ENCODE results near the gene KCNH8. TPM values are rescaled to one million over a fixed set of nuclear protein-coding genes. Genes with fewer than 3 reads are reported as not detected.

Gene KCNH8
- total RNA-seq, 1 experiment from 2014 or later = 3.7 TPM

DNA sequence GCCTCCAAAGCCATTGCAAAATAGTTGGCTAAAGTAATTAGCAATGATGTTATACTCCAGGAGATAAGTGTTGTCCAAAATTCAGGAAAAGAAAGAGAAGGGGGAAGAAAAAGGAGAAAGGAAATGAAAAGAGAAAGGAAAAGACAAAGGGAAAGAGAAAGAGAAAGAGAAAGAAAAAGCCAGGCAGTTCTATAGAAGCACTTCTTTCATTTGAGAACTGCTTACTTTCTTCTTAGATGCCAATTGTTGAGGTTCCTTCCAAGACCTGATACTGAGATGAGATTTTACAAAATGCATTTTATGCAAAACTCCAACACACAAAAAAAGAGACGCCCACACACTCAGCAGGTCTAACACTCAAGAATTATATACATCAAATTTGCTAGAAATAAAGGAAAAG, 298.4 kb downstream of the KCNH8 start:
- WGBS (ENCODE audit: extremely low coverage, insufficient read length, low lambda C conversion rate) = no CpG with 5 or more reads among the region's 1 CpG
- peak overlapping the region in 2 of 3 experiments; percentile 35 to 76; a peak in 3 of 7 replicates for H3K27ac Mint-ChIP-seq

More for the DNA sequence above, 298.4 kb downstream of the KCNH8 start:
- no peak overlapping the region for H2BK20ac ChIP-seq (ENCODE audit: low read depth, low read length, poor library complexity, severe bottlenecking)
- H3K27me3 ChIP-seq (ENCODE audit: insufficient read depth, low read length) = no peaks in the 10 kb centered on the region
- H3K4me1 Mint-ChIP-seq = peaks cover 10 to 12% of the 10 kb centered on the region in 2 experiments
- H3K79me2 ChIP-seq (ENCODE audit: insufficient read depth, low read length) = no peaks in the 10 kb centered on the region
- no peak overlapping the region for H3K27ac ChIP-seq (ENCODE audit: insufficient read length, low read depth, low read length)
- H3K23me2 ChIP-seq (ENCODE audit: insufficient read length, low read depth, low read length, poor library complexity, severe bottlenecking) = no peaks in the 10 kb centered on the region
- no peak overlapping the region for H4K8ac ChIP-seq (replicated peaks; ENCODE audit: insufficient read length, low read depth, low read length)
- H3K9me3 ChIP-seq (ENCODE audit: control insufficient read depth, low read depth, low read length) = no peaks in the 10 kb centered on the region
- H2AFZ ChIP-seq (ENCODE audit: low read length) = no peak overlapping the region
- H4K91ac ChIP-seq (ENCODE audit: insufficient read length, low read depth, low read length) = no peak overlapping the region
- H2AK5ac ChIP-seq (ENCODE audit: insufficient read length, low read length) = no peak overlapping the region
- no peak overlapping the region for H3K23ac ChIP-seq (ENCODE audit: insufficient read length, low read depth, low read length)
- no peak overlapping the region for H3K4me2 ChIP-seq (ENCODE audit: insufficient read depth, insufficient read length, low read length)
- no peaks in the 10 kb centered on the region for H3K27me3 Mint-ChIP-seq (ENCODE audit: low read depth)
- no peak overlapping the region for H2BK12ac ChIP-seq (ENCODE audit: insufficient read length, low read depth, low read length)
- H4K5ac ChIP-seq (ENCODE audit: insufficient read length, low read depth, low read length) = no peak overlapping the region
- H3T11ph ChIP-seq (ENCODE audit: low read length) = no peak overlapping the region
- no peaks in the 10 kb centered on the region for H3K36me3 Mint-ChIP-seq (ENCODE audit: insufficient read depth in 1 of 3, low read depth in 3 of 3)
- no peak overlapping the region for H3K4ac ChIP-seq (ENCODE audit: low read depth, low read length)
- no peak for DNase-seq
- H3K9me3 Mint-ChIP-seq = no peaks in the 10 kb centered on the region
- no peak overlapping the region for H3K56ac ChIP-seq (ENCODE audit: insufficient read length, low read depth, low read length)
- H3K9ac ChIP-seq (ENCODE audit: extremely low read depth, insufficient read length, low read length) = no peak overlapping the region
- no peak overlapping the region for H3K18ac ChIP-seq (ENCODE audit: insufficient read length, low read depth, low read length)
- H2BK15ac ChIP-seq (ENCODE audit: low read depth, low read length) = no peak overlapping the region
- no peak overlapping the region for H2BK5ac ChIP-seq (ENCODE audit: insufficient read length, low read length)
- TF ChIP-seq CTCF (conservative IDR thresholded peaks at IDR 0.05) = no peak
- no peaks in the 10 kb centered on the region for H3K79me1 ChIP-seq (ENCODE audit: insufficient read depth, low read depth, low read length, poor library complexity, severe bottlenecking)
- H4K20me1 ChIP-seq (ENCODE audit: control insufficient read depth, insufficient read depth, insufficient read length) = no peaks in the 10 kb centered on the region
- no peaks in the 10 kb centered on the region for H3K4me1 ChIP-seq (ENCODE audit: insufficient read depth, low read length)
- H2BK120ac ChIP-seq (ENCODE audit: low read depth, low read length, poor library complexity, severe bottlenecking) = no peak overlapping the region
- no peak overlapping the region for H3K4me3 Mint-ChIP-seq
- no peak overlapping the region for H3K14ac ChIP-seq (ENCODE audit: insufficient read depth, low read length)
